Stimulated activated CD4-positive, alpha-beta T cell treated with anti-CD3 and anti-CD28 coated beads, Interleukin-4, amount 100 ng/mL, for 24 hours (primary cell): ENCODE data around the gene TMEM218.

Experiments used
- DNase-seq: peaks from one replicate; pipeline ENCODE4 v3.0.0-alpha.2; 2020

Gene TMEM218

DNA sequence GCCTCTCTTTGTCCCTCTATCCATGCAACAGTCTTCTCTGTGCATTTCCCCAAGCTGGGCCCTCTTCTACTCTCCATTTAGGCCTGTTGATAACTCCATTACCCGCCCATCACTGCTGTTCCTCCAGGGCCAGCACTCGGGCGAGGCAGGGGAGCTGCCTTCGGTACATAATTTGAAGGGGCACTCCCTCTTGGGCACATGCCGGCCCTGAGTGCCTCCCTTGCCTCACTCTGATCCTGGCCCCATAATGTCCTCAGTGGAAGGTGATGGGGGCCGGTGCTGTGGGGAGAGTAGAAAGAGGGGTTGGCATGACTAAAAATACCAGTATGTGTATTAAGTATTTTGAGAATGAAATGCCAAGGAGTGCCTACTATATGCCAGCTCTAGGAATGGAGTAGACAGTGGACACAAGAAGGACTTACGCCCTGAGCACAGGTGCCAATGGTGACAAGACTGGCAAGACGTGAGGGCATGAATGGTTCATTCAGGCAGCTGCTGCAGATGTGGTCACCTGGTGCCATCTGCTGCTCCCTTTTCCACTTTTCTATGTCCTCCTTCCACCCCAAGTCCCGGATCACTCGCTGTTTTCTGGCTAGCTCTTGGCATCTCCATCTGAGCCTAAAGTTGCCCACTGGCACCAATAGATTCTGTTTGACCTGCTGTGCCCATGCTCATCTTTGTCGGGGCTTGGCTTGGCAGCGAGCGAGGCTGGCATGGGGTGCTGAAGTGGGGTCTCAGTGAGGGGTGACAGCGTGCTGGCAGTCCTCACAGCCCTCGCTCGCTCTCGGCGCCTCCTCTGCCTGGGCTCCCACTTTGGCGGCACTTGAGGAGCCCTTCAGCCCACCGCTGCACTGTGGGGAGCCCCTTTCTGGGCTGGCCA, 22.6 kb downstream of the TMEM218 start:
- no peak for DNase-seq

DNA sequence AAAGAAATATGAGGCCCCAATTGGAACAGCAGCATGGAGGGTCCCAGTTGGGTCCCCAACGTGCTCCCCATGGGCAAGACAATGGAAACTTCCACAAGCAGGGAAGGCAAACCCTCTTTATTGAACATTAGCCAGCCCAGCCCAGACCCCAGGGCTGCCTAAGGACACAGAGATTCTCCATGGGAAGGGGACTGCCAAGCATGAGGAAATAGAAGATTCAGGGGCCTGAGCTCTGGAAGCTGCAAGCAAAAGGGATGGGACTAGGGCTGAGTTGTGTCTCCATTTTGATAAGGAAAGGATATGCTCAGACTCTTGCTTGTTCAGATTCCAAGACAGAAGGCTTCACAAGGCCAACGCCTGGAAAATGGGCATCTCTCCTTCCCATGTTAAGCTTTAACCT, 23.3 kb downstream of the TMEM218 start:
- DNase-seq, result no peak

DNA sequence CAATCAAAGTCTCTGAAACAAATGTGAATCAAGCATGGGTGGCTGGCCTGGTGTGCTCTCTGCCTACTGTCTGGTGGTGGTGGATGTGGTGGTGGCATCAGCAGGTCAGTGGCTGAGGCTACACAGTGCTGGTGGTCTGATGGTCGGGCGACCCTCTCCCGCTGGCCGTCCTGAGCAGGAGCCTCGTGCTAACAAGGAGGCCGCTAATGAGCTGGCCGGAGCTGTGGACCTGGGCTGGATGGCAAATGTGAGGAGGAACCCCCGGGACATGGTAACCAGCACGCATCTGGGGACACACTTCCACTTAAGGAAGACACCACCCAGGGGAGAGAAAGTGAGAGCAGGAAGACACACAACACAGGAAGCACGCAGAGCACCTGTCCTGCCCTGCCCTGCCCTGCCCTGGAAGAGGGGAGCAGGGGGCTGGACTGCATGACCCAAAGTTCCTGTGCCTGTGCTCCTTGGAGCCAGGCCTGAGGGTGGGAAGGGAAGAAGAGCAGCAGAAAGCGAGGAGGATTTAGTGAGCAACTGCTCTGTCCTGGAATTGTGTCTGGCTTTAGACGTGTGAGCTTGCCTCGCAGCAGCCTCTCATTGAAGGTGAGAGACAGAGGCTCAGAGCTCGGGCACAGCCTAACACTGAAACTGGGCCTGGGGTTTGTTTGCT, 24.7 kb downstream of the TMEM218 start:
- no peak for DNase-seq

DNA sequence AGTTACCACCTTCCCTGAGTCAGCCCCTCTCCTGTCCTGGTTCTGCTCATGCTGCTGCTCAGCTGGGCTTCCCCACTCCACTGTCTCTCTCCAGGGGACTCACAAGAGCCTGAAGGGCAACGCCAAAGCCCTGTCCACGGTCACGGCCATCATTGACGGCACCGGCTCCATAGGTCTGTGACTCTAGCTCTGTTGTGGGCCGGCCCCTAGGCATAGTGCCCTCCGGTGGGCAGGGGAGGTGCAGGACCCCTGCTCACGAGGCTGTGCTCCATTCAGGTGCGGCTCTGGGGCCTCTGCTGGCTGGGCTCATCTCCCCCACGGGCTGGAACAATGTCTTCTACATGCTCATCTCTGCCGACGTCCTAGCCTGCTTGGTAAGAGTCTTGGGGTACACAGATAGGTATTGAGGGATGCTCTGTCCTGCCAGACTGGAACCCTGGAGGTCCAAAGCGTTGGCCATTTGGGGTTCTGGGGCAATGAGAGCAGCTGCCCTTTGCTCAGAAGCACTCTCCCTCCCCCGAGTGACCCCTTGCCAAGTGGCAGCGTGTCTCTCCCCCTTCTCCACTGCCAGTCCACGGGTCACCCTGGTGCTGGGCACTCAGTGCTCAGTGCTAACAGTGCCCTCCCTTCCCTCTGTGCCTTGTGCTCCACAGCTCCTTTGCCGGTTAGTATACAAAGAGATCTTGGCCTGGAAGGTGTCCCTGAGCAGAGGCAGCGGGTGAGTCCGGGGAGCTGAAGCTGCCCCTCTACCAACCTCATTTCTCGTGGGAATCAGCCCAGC, 25.9 kb downstream of the TMEM218 start:
- DNase-seq, result no peak

DNA sequence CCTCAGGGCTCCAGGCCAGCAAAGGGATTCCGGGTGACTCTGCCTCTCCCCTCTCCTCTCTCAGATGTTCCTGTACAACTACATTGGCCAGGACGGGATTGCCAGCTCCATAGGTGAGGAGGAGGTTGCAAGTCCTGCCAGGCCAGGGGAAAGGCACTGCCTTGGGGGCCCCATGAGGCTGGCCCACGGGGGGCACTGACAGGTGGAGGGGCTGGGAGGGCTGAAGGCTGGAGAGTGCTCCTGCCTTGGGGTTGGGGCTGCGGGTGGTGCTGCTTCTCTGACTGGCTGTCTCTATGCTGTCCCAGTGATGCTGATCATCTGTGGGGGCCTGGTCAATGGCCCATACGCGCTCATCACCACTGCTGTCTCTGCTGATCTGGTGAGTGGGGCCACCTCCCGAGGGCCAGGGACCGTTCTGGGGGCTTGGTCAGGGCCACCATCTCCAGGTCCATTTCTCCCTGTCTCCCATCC, 26.6 kb downstream of the TMEM218 start:
- no peak for DNase-seq

DNA sequence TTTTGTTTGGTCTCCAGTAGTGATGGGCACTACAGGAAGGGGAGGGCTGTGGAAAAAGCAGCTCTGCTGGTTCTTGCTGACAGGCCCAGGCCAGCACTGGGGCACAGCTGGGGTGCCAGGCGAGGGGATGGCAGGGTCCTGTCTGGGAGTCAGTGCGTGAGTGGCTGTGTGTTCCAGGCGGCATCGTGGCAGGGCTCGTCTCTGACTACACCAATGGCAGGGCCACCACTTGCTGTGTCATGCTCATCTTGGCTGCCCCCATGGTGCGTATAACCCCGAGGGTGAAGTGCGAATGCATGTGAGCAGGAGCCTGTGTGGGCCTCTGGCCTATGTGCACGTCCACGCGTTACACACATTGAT, 27.4 kb downstream of the TMEM218 start:
- DNase-seq, result no peak

DNA sequence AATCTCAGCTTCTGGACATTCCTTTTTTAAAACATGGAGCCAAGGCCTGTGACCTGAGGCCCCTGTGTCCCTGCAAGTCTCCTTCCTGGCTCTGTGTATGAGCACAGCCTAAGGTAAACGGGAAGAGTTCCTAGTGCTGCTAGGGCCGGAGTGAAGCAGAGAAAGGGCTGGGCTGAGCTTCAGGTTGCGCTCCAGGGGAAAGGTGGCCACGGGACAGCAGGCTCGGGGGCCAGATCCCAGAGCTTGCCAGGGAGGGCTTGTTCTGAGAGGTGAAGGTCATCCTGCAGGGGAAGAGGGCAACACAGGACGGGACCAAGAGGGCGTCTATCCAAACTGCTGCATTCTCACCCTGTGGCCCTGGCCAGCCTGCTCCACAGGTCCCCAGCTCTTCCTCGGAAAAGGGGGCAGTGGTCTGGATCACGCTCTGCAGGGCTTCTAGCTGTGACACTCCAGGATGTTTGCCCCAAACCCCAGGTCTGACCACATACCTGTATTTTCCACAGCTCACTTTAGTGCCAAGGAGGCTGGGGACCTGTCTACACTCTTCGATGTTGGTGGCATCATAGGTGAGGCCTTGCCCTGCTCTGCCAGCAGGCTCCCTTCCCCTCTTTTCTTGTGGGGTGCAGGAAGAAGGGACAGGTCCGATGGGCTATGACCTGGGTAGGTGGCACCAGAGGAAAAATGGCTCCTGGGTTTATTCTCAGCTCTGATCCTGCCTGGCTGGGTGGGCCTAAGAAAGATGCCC, 27.9 kb downstream of the TMEM218 start:
- no peak for DNase-seq

DNA sequence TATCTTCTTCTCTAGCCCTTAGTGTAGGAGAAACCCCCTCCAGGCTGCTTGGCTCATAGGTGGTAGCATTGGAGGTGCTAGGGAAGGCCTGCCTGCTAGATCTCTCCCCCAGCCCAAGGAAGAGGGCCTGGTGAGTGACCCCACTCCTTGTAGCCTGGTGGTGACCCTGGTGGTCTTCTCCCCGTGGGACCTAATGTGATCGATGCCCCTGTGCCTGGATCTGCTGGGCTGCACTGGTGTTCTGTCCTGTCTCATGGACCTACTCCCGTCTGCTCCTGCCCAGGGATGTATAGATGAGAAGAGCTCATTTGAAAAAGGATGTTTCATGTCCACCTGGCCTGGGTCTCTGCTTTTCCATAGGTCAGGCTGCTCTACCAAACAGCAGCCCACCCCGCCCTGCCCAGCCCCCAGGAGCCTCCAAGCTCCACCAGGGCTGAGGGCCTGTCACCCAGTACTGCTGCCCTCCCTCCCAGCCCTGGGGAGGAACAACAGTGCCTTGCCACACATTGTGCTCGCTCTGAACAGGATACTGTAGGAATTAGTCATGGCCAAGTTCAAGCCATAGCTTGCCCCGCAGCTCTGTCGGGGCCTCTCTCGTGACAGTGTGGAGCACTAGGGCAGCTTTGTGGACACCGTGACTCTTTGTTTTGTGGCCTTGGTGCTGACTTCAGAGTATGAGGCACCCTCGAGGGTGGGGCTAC, 28.7 kb downstream of the TMEM218 start:
- DNase-seq, result no peak

DNA sequence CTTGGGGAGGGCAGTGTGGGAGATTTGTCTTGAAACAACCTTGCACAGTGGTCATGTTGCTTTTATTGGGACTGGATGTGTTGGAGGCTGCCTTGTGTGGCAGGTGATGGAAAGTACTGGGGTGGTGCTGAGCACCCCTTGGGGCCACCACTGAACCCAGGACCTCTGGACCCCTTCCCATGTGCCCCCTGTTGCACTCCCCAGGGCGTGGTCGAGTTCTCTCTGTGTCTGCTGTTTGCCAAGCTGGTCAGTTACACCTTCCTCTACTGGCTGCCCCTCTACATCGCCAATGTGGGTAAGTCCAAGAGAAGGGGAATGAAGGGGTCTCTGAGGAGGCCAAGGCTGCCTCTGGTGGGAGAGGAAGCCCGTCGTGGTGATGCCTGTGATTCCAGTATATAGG, 29.4 kb downstream of the TMEM218 start:
- no peak for DNase-seq

DNA sequence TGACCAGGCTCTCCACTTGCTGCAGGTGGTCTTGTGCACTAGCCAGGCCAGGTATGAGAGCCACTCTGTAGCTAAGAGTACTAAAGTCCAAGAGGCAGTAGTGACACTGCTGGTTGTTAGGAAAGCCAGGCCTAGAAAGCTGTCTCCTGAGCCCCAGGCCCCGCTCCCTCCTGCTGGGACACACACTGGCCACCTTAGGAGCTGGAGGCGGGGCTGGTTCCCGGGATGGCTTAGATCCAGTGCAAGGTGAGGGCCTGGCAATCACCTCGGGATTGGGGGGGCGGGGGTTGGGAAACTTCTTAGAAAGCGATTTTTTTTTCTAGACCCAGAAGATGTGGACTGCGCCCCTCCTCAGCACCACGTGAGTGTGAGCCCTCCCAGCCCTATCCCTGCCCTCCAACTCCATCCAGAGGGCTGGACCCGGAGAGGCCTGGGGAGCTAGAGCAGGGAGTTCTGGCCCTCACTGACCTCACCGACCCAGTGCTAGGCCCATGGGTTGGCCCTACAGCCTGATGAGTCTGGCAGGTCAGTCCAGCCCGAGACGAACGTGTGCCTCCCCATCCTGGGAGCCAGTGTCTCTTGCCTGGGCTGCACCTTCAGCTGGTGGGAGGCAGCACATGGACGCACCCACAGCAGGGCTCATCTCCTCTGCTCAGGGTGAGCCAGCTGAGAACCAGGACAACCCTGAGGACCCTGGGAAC, 30.2 kb downstream of the TMEM218 start:
- DNase-seq, result no peak

DNA sequence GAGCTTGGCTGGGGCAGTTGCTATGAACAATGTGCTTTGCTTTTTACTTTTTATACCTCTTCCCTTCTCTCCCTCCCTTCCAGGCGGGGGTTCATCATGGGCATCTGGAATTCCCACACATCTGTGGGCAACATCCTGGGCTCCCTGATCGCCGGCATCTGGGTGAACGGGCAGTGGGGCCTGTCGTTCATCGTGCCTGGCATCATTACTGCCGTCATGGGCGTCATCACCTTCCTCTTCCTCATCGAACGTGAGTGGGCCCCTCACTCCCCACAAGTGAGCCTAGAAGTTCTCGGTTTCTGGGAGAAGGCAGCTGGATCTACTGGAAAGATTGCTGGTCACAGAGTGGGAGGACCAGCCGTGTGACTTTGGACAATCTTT, 30.9 kb downstream of the TMEM218 start:
- DNase-seq, result no peak

DNA sequence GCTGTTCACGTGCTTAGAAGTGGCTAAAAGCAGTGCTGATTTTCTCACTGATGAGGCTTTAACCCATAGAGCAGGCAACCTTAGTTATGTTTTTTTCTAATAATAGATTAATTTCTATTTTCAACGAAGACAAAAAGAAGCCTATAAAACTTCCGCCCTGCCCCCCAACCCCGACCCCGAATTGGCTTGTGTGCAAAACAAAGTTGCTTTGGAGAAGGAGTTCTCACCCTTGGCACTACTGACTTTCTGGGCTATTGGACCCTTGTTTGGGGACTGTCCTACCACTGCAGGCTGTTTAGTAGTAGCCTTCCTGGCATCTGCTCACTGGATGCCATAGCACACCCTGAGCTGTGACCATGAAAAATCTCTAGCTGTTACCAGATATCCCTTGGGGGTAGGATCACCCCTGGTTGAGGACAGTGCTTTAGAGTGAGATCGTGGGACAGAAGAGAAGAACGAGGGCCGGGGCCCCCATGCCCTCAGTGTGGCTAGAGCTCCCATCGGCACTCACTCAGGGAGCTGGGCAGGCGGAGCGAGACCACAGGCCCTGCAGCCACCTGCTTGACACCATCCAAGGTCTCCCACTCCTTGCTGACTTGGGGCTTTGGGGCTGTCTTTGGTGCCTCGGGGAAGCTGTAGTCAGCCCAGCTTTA, 31.4 kb downstream of the TMEM218 start:
- DNase-seq, result no peak

DNA sequence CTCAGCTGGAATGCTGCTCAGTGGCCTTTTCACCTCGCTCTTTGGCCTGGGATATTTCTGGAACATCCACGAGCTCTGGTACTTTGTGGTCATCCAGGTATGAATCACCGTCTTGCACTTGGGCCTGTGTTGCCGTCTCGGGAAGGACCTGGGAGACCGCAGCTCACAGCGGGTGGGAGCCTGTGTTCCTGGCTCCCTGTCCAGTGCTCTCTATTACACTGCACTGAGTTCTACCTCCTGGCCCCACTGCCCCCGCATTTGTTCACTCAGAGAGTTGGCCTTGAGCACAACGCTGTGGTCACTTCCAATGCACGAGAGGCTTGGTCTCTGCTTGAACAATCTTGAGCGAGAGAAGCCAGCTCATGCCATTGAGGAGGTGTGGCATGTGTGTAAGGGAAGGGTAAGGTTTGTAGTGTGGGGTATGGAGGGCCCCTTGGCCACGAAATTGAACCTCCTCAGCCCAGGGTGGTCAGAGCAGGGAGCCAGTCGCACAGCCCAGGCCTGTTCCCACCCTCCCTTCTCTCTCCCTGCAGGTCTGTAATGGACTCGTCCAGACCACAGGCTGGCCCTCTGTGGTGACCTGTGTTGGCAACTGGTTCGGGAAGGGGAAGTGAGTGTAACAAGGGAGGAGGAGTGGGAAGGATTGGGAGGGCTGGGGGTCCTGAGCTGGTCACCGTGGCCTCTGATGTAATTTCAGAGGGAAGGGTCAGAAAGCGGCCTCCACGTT, 32.1 kb downstream of the TMEM218 start:
- no peak for DNase-seq

DNA sequence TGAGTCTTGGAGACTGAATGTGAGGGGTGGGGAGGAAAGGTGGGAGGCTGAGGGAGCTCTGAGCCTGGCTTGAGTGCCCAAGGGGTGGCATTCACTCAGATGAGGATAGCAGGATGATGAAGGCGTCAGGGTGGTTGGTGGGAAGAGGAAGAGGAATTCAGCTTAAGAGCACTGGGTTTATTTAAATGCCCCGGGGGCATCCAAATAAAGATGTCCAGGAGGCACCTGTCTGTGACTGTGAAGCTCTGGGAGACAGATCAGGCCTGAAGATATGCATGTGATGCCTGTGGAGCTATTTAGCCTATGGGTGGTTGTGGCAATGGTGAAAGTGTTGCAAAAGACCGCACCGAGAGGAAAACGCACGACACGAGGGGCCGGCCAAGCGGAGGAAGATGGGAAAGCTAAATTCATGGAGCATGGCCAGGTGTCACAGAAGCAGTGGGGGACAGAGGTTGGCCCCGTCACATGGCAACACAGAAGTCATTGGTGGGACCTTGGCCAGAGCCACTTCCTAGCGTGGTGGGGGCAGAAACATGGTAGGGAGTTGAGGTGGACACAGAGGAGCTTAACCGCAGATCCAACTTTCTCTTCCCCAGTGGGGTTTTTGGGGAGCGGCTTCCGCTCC, 32.8 kb downstream of the TMEM218 start:
- no peak for DNase-seq

DNA sequence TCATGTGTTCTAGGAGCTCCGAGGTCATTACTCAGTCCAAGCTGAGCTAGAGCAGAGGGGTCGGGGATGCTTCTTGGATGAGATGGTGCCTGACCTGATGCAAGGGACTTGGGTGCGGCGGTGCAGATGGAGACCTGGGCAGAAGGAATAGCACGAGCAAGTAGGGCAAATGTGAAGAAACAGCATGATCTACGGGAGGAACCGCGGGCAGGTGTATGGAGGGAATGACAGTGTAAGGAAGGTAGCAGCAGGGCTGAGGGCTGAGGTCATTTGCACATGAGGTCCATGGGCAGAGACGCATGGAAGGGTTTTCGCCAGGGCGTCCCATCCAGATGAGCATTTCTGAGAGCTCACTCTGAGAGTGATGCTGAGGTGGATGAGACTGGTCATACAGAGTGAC, 33.4 kb downstream of the TMEM218 start:
- no peak for DNase-seq

DNA sequence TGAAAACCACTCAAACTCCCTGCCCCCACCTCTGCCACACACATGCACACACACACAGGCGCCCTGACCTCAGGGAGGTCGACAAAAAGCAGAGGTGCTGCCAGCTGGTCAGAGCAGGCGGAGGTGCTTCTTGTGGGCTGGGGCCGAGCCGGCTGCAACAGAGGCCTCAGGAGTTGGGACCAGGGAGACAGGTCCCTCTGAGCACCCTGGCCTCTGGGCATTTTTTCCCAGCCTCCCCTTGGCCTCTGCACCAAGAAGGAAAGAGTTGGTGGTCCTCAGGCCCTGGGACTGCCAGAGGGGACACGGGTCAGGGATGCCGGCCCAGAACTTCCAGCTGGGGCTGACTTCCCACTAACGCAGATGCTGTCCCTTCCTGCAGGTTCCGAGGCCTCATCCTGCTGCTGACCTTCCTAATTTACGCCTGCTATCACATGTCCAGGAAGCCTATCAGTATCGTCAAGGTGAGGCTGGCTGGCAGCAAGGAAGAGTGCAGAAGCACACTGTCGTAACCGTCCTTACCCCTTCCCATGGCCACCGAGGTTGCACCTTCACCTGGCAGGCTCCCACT, 35.0 kb downstream of the TMEM218 start:
- no peak for DNase-seq

DNA sequence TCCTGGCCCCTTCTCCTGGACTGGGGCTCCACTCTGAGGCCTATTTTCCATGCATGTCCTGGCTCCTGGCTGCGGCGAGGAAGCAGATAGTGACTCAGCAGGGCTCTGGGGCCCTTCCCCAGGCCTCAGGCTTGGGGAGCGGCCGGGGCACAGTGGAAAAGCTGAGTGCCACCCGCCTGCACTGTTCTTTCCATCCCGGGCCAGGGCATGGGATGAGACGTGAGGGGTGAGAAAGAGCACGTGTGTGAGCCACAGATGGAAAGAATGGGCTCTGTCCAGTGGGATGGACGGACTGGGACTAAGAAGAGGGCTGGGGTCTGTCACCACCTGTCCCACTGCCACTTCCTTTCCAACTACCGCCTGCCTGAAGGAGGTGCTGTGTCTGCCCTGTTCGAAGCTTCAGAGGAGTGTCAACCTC, 35.5 kb downstream of the TMEM218 start:
- DNase-seq, result no peak

DNA sequence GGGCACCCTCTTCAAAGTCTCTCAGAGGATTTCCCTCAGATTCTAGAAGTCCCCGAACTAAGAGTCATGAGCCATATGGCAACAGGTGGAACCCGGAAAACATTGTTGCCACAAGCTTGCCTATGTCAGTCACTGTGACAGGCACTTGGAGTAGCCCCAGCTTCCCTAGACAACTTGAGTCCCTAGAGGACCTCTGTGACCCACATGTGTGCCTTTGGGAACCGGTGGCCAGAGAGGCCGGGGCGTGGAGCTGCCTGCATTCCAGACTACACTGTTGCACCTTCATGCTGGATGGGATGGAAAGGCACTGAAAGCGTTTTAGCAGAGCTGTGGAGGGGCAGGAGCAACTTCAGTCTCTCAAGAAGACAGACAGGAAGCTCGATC, 36.2 kb downstream of the TMEM218 start:
- DNase-seq, result no peak

DNA sequence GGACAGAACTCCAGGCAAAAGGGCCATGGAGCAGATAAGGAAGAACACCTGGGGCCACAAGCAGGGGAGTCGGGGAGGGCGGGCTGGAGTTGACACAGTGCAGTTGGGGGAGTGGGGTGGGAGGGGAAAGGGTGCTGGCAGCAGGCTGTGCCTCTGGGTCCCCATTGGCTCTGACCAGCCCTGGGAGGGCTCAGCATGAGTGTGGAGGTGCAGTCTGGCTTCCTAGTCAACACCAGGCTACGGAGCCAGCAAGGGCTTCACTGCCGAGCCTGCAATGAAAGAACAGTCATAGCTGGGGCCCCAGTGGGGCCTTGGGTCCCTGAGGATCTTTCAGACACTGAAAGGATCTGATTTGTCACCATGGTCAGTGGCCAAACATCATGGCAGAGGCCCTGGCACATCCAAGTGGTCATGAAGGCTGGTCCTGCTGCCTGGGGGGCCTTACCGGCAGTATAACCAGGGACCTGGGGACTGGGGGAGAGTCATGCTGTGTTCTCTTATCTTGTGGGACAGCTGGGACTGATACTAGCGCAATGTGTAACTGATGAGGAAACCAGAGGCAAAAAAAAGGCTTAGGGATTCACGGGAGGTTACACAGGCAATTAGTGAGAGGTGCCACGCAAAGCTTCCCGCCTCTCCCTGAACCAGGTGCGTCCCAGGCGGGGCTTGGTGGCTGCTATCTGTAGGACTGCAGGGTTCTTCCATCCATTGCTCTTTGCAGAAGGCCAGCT, 36.8 kb downstream of the TMEM218 start:
- DNase-seq, result no peak
